Cardiac muscle cell (in vitro differentiated cells and primary cell): ENCODE data around the gene PXK. TPM values are rescaled to one million over a fixed set of nuclear protein-coding genes. Genes with fewer than 3 reads are reported as not detected.

ENCODE experiments used
- DNase-seq, 2 donors: peaks; one replicate each; pipeline versions ENCODE4 v3.0.0 to v3.0.0-alpha.2; 2010 to 2017; ENCODE audit warnings: low read depth in 1 of 2, low spot score in 1 of 2
- H3K27ac ChIP-seq: fragments of 200-600 bp; sonication (generic); 2 replicates; pipeline ENCODE4 v1.5.1; 2016
- H3K27me3 ChIP-seq: fragments of 200-600 bp; sonication (generic); 2 replicates; pipeline ENCODE4 v1.6.0; 2016; ENCODE audit warnings: control low read depth
- H3K36me3 ChIP-seq: fragments of 200-600 bp; sonication (generic); 2 replicates; pipeline ENCODE4 v1.5.1; 2016; ENCODE audit warnings: control low read depth
- H3K4me1 ChIP-seq: fragments of 200-600 bp; sonication (generic); 2 replicates; pipeline ENCODE4 v1.8.1; 2017; ENCODE audit warnings: low read depth, mild to moderate bottlenecking, mixed run types
- H3K4me3 ChIP-seq: fragments of 200-600 bp; sonication (generic); 2 replicates; pipeline ENCODE4 v1.5.1; 2016; ENCODE audit warnings: mild to moderate bottlenecking
- H3K9me3 ChIP-seq: fragments of 200-600 bp; sonication (generic); 2 replicates; pipeline ENCODE4 v1.5.1; 2017; ENCODE audit warnings: low read depth, mild to moderate bottlenecking, control low read depth
- polyA plus RNA-seq: library from polyadenylated mRNA; unstranded; fragments of >200 nt; fragmentation: Nextera tagmentation; extraction: Ambion mirVana; gene quantifications from 2 replicates; pipeline ENCODE4 v1.2.1, GENCODE V29; 2016
- total RNA-seq: library from RNA; depleted of rRNA; stranded (reverse); fragments of >200 nt; gene quantifications from 2 replicates; pipeline ENCODE4 v1.2.3, GENCODE V29; 2016
- TF ChIP-seq, protein P1 (sequence below): IDR thresholded peaks from 2 replicates; pipeline ENCODE4 v1.5.1; 2012; ENCODE audit warnings: low read depth, mild to moderate bottlenecking, low read length

Gene PXK
- total and polyA plus RNA-seq, 2 experiments from 2014 or later: 18.1 to 26.8 TPM

DNA sequence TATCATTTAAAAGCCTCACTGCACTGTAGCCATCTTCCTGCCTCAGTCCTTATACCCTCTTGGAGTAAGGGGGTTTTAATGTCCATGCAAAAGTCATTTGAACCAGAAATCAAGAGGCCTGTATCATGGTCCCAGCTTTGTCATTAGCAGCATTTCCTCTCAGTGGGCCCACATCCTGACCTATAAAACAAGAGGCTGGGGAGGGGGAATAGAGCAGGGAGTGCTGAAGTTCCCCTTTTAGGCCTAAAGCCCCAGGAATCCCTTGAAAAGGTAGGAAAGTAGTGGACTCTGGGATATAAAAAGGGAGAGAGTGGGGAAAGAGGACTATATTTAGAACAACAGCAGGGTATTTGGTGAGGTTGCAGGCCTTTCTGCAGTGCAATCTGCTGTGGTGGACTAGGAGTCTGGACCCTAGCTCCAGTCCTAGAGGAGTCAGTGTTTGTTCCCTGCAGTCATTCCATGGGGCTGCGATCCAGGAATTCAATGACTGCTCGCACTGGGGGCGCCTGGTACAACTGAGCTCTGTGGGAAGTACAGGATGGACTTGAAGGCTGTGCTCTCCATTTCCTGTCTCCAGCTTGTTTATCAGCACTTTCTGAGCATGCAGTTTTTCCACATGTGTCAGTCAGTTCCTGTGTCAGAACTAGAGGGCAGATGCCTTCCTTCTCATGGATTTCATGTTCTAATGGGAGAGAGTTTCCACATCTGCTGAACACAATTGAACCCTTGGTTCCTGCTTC, 54.1 kb downstream of the PXK start:
- peaks cover 23% of the 10 kb centered on the region for H3K4me1 ChIP-seq

DNA sequence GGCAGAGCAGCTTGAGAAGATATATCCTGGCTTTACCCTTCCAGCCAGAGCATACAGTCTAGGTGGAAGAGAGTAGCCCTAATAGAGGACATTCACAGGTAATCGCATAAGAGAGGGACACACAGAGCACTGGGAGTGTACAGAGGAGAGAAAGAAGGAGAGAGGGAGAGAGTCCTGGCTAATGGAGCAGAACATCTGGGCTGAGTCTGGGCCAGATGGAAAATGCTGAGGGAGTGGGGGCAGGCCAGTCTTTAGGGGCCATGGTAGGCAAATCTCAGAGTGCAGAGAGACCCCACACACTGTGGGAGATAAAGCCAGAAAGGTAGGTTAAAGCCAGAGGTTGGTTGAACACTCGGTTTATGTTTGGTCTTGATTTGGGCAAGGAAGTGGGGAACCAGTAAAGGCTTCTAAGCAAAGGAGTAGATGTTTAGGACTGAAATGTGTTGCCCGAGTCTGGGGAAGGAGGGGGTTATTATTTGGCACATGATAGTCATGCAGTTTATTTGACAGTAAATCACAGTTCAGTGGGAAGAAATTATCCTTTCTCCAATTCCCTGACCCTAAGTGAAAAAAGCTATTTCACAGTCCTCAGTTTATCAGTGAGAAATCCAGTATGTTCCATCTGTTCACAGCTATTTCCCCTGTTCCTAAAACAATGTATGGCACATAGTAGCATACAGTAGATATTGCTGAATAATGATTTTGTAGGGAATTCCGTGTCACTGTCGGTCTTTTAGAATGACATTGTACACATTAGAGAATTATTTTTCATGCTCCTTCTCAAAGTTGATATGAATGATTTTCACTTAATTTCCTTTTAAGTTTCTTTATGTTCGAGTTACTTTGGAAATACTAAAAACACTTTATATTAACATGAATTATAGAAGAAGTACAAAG, 55.2 kb downstream of the PXK start:
- Histone ChIP-seq H3K4me1 (peaks cover 30% of the 10 kb centered on the region), H3K4me3 (no peak overlapping the region), H3K36me3 (no peaks in the 10 kb centered on the region), H3K27me3 (no peaks in the 10 kb centered on the region), H3K27ac (peak overlapping the region; percentile 76), H3K9me3 (no peaks in the 10 kb centered on the region)
- TF ChIP-seq, protein P1, sequence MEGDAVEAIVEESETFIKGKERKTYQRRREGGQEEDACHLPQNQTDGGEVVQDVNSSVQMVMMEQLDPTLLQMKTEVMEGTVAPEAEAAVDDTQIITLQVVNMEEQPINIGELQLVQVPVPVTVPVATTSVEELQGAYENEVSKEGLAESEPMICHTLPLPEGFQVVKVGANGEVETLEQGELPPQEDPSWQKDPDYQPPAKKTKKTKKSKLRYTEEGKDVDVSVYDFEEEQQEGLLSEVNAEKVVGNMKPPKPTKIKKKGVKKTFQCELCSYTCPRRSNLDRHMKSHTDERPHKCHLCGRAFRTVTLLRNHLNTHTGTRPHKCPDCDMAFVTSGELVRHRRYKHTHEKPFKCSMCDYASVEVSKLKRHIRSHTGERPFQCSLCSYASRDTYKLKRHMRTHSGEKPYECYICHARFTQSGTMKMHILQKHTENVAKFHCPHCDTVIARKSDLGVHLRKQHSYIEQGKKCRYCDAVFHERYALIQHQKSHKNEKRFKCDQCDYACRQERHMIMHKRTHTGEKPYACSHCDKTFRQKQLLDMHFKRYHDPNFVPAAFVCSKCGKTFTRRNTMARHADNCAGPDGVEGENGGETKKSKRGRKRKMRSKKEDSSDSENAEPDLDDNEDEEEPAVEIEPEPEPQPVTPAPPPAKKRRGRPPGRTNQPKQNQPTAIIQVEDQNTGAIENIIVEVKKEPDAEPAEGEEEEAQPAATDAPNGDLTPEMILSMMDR: no peak
- DNase-seq: no peak

More for the DNA sequence above, 54.1 kb downstream of the PXK start:
- H3K27ac ChIP-seq: peak overlapping the region; percentile 76
- H3K36me3 ChIP-seq: no peaks in the 10 kb centered on the region
- peak; percentile 31 to 90 for DNase-seq
- no peak overlapping the region for H3K4me3 ChIP-seq
- no peaks in the 10 kb centered on the region for H3K9me3 ChIP-seq
- no peaks in the 10 kb centered on the region for H3K27me3 ChIP-seq
- TF ChIP-seq, protein P1: no peak

DNA sequence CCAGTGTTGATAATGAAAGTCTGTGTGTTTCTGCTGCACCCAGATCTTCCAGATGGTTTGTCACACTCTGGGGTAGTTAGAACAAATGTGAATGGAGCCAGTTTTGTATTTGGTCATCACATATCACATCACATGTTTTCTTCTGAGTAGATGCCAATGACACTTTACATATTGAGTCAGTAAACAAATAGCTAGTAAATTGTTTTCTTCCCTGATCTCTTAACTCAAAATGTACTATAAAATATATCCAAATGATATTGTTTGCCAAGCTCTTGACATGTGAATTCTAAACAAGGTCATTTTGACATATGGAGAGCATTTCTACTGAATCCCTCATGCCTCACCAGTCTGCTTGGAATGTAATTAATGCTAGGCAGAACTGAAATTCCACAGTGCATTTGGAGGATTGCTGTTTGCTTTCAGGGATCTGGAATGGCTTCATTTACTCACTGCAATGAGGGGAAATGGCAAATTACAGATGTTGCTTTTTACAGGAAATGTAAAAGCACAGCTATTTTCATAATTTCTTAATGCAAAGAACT, 55.9 kb downstream of the PXK start:
- Histone ChIP-seq H3K4me3 (no peak overlapping the region), H3K9me3 (no peaks in the 10 kb centered on the region), H3K36me3 (no peaks in the 10 kb centered on the region), H3K27me3 (no peaks in the 10 kb centered on the region), H3K4me1 (peaks cover 30% of the 10 kb centered on the region), H3K27ac (peak overlapping the region; percentile 76)
- peak; percentile 42 to 67 for DNase-seq
- TF ChIP-seq, protein P1: no peak

DNA sequence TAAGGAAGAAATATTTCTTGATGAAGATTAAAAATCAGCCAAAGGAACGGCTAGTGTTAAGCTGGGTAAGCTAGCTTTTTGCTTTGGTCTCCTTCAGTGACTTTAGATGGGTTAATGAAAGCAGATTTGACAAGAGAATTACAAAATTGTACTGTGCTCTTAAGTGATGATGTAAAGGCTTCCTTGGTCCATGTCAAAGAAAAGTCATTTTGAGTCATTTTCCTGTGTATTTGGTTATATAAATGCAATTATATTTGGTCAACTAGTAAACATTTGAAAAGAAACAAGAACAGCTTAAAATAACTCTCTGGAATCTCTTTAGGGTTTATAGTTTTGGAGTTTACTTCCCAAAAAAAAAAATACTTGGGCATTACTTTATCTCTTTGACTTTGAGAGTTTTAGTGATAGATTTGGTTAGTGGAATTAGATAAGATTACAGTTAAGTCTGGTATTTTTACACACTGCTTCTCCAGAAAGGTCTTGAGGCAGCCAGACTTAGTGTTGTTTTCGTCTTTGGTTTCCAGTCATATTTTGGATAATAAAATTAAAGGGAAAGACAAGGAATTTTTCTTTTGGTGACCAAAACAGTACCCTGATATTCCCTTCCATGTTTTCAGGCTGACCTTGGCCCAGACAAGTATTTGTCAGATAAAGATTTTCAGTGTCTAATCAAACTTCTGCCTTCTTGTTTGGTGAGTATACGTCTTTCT, 58.6 kb downstream of the PXK start:
- peak in 1 of 2 donors; percentile 31 for DNase-seq
- Histone ChIP-seq H3K27me3 (no peaks in the 10 kb centered on the region), H3K36me3 (no peaks in the 10 kb centered on the region), H3K4me3 (no peak overlapping the region), H3K9me3 (no peaks in the 10 kb centered on the region), H3K4me1 (peaks cover 33% of the 10 kb centered on the region), H3K27ac (peak overlapping the region; percentile 55)
- TF ChIP-seq, protein P1: no peak

DNA sequence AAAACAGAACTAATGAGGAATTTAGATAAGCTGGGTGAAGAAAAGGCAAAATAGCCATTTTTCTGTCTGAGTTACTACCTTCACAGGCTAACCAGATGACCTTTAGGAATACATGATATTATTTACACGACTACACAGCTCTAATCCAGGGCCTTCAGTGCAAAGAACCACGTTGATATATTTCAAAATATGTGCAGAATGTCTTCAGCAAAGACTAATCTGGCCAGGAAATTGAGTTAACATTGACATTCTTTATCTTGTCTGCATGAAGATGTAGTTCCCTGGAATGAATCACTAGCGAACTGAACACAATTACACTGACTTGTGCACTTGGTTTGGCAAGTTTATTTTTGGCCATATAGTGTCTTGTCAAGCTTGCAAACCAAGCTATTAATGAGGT, 59.5 kb downstream of the PXK start:
- Histone ChIP-seq H3K36me3 (no peaks in the 10 kb centered on the region), H3K4me1 (peaks cover 30% of the 10 kb centered on the region), H3K9me3 (no peaks in the 10 kb centered on the region), H3K27me3 (no peaks in the 10 kb centered on the region), H3K27ac (peak overlapping the region; percentile 55), H3K4me3 (no peak overlapping the region)
- TF ChIP-seq, protein P1: no peak
- peak in 1 of 2 donors; percentile 22 for DNase-seq
